ENCODE data around the gene TEX28. TPM values are rescaled to one million over a fixed set of nuclear protein-coding genes. Genes with fewer than 3 reads are reported as not detected.

The TEX28 gene
- polyA plus RNA-seq, 2 of the 4 experiments (the other 2 are of a cell fraction): not detected

DNA sequence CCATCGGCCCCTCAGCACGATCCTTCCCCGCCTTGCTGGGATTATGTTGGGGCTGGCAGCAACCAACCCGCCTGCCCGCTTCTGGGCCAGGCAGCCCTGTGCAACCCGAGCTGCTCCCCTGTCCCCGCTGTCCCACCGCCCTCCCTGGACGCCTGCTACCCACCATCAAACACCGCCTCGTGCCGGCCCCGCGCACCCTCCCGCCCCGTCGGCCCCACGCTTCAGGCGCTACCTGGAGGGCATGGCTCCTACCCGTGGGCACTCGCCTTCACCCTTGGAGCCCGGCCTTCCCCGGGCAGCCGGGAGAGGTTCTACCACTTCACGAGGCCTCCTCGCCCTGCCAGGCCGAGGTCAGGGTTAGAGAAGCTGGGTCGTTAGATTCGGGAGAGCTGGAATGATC lies 37.6 kb upstream of the TEX28 start:
- H3K4me3 ChIP-seq: no peak overlapping the region
- no peak for TF ChIP-seq FOXS1 (CRISPR knock-in tag; IDR thresholded peaks at IDR 0.05)
- TF ChIP-seq, protein P1, sequence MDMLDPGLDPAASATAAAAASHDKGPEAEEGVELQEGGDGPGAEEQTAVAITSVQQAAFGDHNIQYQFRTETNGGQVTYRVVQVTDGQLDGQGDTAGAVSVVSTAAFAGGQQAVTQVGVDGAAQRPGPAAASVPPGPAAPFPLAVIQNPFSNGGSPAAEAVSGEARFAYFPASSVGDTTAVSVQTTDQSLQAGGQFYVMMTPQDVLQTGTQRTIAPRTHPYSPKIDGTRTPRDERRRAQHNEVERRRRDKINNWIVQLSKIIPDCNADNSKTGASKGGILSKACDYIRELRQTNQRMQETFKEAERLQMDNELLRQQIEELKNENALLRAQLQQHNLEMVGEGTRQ (IDR thresholded peaks at IDR 0.05): no peak
- TF ChIP-seq MAZ (IDR thresholded peaks at IDR 0.05; ENCODE audit: borderline replicate concordance, low read depth, low read length): no peak
- TF ChIP-seq, protein P2, sequence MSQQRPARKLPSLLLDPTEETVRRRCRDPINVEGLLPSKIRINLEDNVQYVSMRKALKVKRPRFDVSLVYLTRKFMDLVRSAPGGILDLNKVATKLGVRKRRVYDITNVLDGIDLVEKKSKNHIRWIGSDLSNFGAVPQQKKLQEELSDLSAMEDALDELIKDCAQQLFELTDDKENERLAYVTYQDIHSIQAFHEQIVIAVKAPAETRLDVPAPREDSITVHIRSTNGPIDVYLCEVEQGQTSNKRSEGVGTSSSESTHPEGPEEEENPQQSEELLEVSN (IDR thresholded peaks at IDR 0.05; ENCODE audit: borderline replicate concordance, low read depth): no peak
- no peak for TF ChIP-seq ZFP36 (IDR thresholded peaks at IDR 0.05; ENCODE audit: borderline replicate concordance, partially characterized antibody)
- TF ChIP-seq PHF8 (IDR thresholded peaks at IDR 0.05; ENCODE audit: borderline replicate concordance, low read depth): no peak
- no peak for TF ChIP-seq HOXB13 (CRISPR knock-in tag; IDR thresholded peaks at IDR 0.05; ENCODE audit: low read depth)
- TF ChIP-seq ZC3H11A (IDR thresholded peaks at IDR 0.05): no peak
- no peak for TF ChIP-seq EHF (CRISPR knock-in tag; IDR thresholded peaks at IDR 0.05)
- no peak for TF ChIP-seq CHD4 (IDR thresholded peaks at IDR 0.05; ENCODE audit: borderline replicate concordance)
- no peaks in the 10 kb centered on the region for H3K9me3 ChIP-seq
- no peak overlapping the region for H3K27ac ChIP-seq
- WGBS (ENCODE audit: missing lambda C conversion rate): 81% methylated on average over 22 of the region's 29 CpGs
- no peaks in the 10 kb centered on the region for H3K4me1 ChIP-seq
- ChIA-PET CTCF (interaction anchor here (0.9 to 1.6 kb wide), 2 partner anchors 13 to 15 kb away, joined by 3 to 5 read pairs; no protein-coding TSS in a partner anchor), POLR2A (no interaction called here)
- H3K4me2 ChIP-seq: no peak overlapping the region
- FAIRE-seq: no peak
- ATAC-seq: no peak
- no peak for DNase-seq (ENCODE audit: low read depth in 1 of 2, low spot score in 1 of 2)

DNA sequence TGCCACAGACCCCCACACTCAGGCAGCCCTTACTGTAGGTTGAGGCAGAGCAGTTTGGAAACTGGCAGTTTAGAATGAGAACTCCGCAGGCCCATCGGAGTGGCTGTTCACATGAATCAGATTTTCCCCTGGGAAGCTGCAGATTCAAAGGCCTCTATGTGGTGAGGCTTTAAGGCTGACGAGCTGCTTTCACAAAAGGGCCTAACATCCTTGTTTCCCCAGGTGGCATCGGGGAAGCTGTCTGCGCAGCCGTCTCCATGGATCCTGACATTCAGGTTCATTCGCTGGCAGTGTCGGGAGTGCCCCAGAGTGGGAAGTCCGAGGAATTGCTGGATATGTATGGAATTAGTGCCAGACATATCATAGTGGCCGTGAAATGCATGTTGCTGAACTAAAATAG lies 34.4 kb upstream of the TEX28 start:
- ATAC-seq (no peak), DNase-seq (ENCODE audit: low read depth in 1 of 2, low spot score in 1 of 2) (no peak), FAIRE-seq (no peak)
- TF ChIP-seq ZSCAN20 (CRISPR knock-in tag; IDR thresholded peaks at IDR 0.05) (no peak), SMC3 (IDR thresholded peaks at IDR 0.05) (no peak), BHLHE40 (IDR thresholded peaks at IDR 0.05; ENCODE audit: low read depth, low read length) (no peak), KDM5A (IDR thresholded peaks at IDR 0.05) (no peak)
- TF ChIP-seq, protein P3, sequence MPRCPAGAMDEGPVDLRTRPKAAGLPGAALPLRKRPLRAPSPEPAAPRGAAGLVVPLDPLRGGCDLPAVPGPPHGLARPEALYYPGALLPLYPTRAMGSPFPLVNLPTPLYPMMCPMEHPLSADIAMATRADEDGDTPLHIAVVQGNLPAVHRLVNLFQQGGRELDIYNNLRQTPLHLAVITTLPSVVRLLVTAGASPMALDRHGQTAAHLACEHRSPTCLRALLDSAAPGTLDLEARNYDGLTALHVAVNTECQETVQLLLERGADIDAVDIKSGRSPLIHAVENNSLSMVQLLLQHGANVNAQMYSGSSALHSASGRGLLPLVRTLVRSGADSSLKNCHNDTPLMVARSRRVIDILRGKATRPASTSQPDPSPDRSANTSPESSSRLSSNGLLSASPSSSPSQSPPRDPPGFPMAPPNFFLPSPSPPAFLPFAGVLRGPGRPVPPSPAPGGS (IDR thresholded peaks at IDR 0.05): no peak
- ChIA-PET POLR2A (no interaction called here), CTCF (interaction anchor here (0.8 to 3.5 kb wide), 5 partner anchors 12 to 198 kb away, joined by 3 to 11 read pairs (median 3); no protein-coding TSS in a partner anchor)
- Histone ChIP-seq H3K9me3 (no peaks in the 10 kb centered on the region), H3K4me3 (no peak overlapping the region), H3K4me1 (no peaks in the 10 kb centered on the region), H3K4me2 (no peak overlapping the region), H3K27ac (no peak overlapping the region)
- 72% methylated on average over 9 of the region's 10 CpGs for WGBS (ENCODE audit: missing lambda C conversion rate)

DNA sequence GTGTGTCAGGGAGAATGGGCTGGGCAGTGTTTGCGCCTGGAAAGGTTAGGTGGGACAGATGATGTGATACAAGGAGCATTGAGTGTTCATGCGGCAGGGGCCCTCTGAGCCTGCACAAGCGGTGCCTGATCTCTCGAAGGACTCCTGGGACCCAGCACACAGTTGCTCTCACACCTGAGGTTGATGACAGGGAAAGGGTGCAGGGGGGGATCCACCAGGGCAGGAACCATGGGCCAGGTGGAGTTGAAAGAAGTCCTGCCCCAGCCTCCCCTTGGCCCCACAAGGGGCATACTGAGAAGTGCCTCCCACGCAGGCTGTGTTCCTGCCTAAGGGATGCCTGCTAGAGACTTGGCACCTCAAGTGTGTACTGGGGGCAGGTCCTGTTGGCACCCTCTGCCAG lies 33.7 kb upstream of the TEX28 start:
- ATAC-seq (peak in 1 of 2 experiments; percentile 15; a peak in 1 of 6 replicates), DNase-seq (ENCODE audit: low read depth in 1 of 2, low spot score in 1 of 2) (no peak), FAIRE-seq (no peak)
- TF ChIP-seq TP53 (CRISPR knock-in tag; IDR thresholded peaks at IDR 0.05): no peak
- TF ChIP-seq HEYL (CRISPR knock-in tag; IDR thresholded peaks at IDR 0.05): no peak
- no peak for TF ChIP-seq ZSCAN20 (CRISPR knock-in tag; IDR thresholded peaks at IDR 0.05)
- TF ChIP-seq RFX5 (IDR thresholded peaks at IDR 0.05): no peak
- TF ChIP-seq, protein P4, sequence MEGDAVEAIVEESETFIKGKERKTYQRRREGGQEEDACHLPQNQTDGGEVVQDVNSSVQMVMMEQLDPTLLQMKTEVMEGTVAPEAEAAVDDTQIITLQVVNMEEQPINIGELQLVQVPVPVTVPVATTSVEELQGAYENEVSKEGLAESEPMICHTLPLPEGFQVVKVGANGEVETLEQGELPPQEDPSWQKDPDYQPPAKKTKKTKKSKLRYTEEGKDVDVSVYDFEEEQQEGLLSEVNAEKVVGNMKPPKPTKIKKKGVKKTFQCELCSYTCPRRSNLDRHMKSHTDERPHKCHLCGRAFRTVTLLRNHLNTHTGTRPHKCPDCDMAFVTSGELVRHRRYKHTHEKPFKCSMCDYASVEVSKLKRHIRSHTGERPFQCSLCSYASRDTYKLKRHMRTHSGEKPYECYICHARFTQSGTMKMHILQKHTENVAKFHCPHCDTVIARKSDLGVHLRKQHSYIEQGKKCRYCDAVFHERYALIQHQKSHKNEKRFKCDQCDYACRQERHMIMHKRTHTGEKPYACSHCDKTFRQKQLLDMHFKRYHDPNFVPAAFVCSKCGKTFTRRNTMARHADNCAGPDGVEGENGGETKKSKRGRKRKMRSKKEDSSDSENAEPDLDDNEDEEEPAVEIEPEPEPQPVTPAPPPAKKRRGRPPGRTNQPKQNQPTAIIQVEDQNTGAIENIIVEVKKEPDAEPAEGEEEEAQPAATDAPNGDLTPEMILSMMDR (IDR thresholded peaks at IDR 0.05): no peak
- no peak for TF ChIP-seq SREBF2 (IDR thresholded peaks at IDR 0.05)
- no peak for TF ChIP-seq FOXS1 (CRISPR knock-in tag; IDR thresholded peaks at IDR 0.05)
- TF ChIP-seq EHF (CRISPR knock-in tag; IDR thresholded peaks at IDR 0.05): no peak
- TF ChIP-seq BHLHE40 (IDR thresholded peaks at IDR 0.05; ENCODE audit: low read depth, low read length): no peak
- TF ChIP-seq, protein P5, sequence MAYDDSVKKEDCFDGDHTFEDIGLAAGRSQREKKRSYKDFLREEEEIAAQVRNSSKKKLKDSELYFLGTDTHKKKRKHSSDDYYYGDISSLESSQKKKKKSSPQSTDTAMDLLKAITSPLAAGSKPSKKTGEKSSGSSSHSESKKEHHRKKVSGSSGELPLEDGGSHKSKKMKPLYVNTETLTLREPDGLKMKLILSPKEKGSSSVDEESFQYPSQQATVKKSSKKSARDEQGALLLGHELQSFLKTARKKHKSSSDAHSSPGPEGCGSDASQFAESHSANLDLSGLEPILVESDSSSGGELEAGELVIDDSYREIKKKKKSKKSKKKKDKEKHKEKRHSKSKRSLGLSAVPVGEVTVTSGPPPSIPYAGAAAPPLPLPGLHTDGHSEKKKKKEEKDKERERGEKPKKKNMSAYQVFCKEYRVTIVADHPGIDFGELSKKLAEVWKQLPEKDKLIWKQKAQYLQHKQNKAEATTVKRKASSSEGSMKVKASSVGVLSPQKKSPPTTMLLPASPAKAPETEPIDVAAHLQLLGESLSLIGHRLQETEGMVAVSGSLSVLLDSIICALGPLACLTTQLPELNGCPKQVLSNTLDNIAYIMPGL (CRISPR knock-in tag; IDR thresholded peaks at IDR 0.05; ENCODE audit: borderline replicate concordance): no peak
- TF ChIP-seq, protein P6, sequence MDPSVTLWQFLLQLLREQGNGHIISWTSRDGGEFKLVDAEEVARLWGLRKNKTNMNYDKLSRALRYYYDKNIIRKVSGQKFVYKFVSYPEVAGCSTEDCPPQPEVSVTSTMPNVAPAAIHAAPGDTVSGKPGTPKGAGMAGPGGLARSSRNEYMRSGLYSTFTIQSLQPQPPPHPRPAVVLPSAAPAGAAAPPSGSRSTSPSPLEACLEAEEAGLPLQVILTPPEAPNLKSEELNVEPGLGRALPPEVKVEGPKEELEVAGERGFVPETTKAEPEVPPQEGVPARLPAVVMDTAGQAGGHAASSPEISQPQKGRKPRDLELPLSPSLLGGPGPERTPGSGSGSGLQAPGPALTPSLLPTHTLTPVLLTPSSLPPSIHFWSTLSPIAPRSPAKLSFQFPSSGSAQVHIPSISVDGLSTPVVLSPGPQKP (IDR thresholded peaks at IDR 0.05; ENCODE audit: low read depth, low read length): no peak
- TF ChIP-seq HOXB13 (CRISPR knock-in tag; IDR thresholded peaks at IDR 0.05; ENCODE audit: low read depth): no peak
- TF ChIP-seq NR3C1 (IDR thresholded peaks at IDR 0.05): no peak
- TF ChIP-seq CHD2 (IDR thresholded peaks at IDR 0.05; ENCODE audit: low read length, partially characterized antibody): no peak
- TF ChIP-seq, protein P7, sequence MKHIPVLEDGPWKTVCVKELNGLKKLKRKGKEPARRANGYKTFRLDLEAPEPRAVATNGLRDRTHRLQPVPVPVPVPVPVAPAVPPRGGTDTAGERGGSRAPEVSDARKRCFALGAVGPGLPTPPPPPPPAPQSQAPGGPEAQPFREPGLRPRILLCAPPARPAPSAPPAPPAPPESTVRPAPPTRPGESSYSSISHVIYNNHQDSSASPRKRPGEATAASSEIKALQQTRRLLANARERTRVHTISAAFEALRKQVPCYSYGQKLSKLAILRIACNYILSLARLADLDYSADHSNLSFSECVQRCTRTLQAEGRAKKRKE (CRISPR knock-in tag; IDR thresholded peaks at IDR 0.05; ENCODE audit: low read depth): no peak
- POLR2A ChIA-PET: no interaction called here
- CTCF ChIA-PET: interaction anchor here (0.8 to 3.5 kb wide), 4 partner anchors 11 to 193 kb away, joined by 3 to 11 read pairs (median 4); no protein-coding TSS in a partner anchor
- Histone ChIP-seq H3K4me1 (no peaks in the 10 kb centered on the region), H3K4me2 (no peak overlapping the region), H3K4me3 (no peak overlapping the region), H3K27ac (no peak overlapping the region), H3K9me3 (no peaks in the 10 kb centered on the region)
- WGBS (ENCODE audit: missing lambda C conversion rate): 85% methylated on average over 4 of the region's 5 CpGs
